ENCODE data around the gene DPF3.

Gene DPF3

GRCh38 chr14:72810201-72810600 lies 83.7 kb downstream of the DPF3 start:
- no peak for TF ChIP-seq FOXK2 (IDR thresholded peaks at IDR 0.05)
- no peak for TF ChIP-seq ZNF384 (IDR thresholded peaks at IDR 0.05)
- no peak for TF ChIP-seq NFRKB (IDR thresholded peaks at IDR 0.05)
- no peak for TF ChIP-seq FOXM1 (IDR thresholded peaks at IDR 0.05; ENCODE audit: borderline replicate concordance)
- no peak for TF ChIP-seq CTBP1 (IDR thresholded peaks at IDR 0.05; ENCODE audit: borderline replicate concordance)
- TF ChIP-seq LEF1 (IDR thresholded peaks at IDR 0.05; ENCODE audit: borderline replicate concordance) = no peak
- TF ChIP-seq PKNOX1 (IDR thresholded peaks at IDR 0.05) = no peak
- TF ChIP-seq HDGF (IDR thresholded peaks at IDR 0.05; ENCODE audit: borderline replicate concordance) = no peak
- TF ChIP-seq BHLHE40 (IDR thresholded peaks at IDR 0.05; ENCODE audit: borderline replicate concordance) = no peak
- no peak for TF ChIP-seq ARNT (IDR thresholded peaks at IDR 0.05)
- TF ChIP-seq TARDBP (IDR thresholded peaks at IDR 0.05) = no peak
- TF ChIP-seq SP1 (IDR thresholded peaks at IDR 0.05) = no peak
- no peak for TF ChIP-seq L3MBTL2 (conservative IDR thresholded peaks at IDR 0.05)
- TF ChIP-seq SUZ12 (IDR thresholded peaks at IDR 0.05) = no peak
- no peak for DNase-seq (ENCODE audit: extremely low spot score)
- POLR2A ChIA-PET = no interaction called here
- CTCF ChIA-PET = no interaction called here

- ChIA-PET POLR2A (no interaction called here), CTCF (no interaction called here)
- DNase-seq (ENCODE audit: extremely low spot score) = no peak
- TF ChIP-seq CTBP1 (IDR thresholded peaks at IDR 0.05; ENCODE audit: borderline replicate concordance) (no peak), BHLHE40 (IDR thresholded peaks at IDR 0.05; ENCODE audit: borderline replicate concordance) (no peak), FOXA1 (IDR thresholded peaks at IDR 0.05) (no peak), HDGF (IDR thresholded peaks at IDR 0.05; ENCODE audit: borderline replicate concordance) (no peak), SP1 (IDR thresholded peaks at IDR 0.05) (no peak), TARDBP (IDR thresholded peaks at IDR 0.05) (no peak)
Observed at GRCh38 chr14:72809063-72809462, 84.8 kb downstream of the DPF3 start.

GRCh38 chr14:72808564-72808963 lies 85.3 kb downstream of the DPF3 start:
- ChIA-PET CTCF (no interaction called here), POLR2A (no interaction called here)
- TF ChIP-seq L3MBTL2 (conservative IDR thresholded peaks at IDR 0.05) (no peak), BHLHE40 (IDR thresholded peaks at IDR 0.05; ENCODE audit: borderline replicate concordance) (no peak), NFRKB (IDR thresholded peaks at IDR 0.05) (no peak), ELF4 (IDR thresholded peaks at IDR 0.05) (no peak), ZNF384 (IDR thresholded peaks at IDR 0.05) (no peak), LEF1 (IDR thresholded peaks at IDR 0.05; ENCODE audit: borderline replicate concordance) (no peak), FOXK2 (IDR thresholded peaks at IDR 0.05) (no peak)
- no peak for DNase-seq (ENCODE audit: extremely low spot score)

- ChIA-PET CTCF (no interaction called here), POLR2A (no interaction called here)
- DNase-seq (ENCODE audit: extremely low spot score) = no peak
- TF ChIP-seq CTBP1 (IDR thresholded peaks at IDR 0.05; ENCODE audit: borderline replicate concordance) = no peak
- no peak for TF ChIP-seq SP1 (IDR thresholded peaks at IDR 0.05)
- no peak for TF ChIP-seq FOXA1 (IDR thresholded peaks at IDR 0.05)
- no peak for TF ChIP-seq NFRKB (IDR thresholded peaks at IDR 0.05)
- no peak for TF ChIP-seq TARDBP (IDR thresholded peaks at IDR 0.05)
- no peak for TF ChIP-seq ZNF384 (IDR thresholded peaks at IDR 0.05)
- TF ChIP-seq HDGF (IDR thresholded peaks at IDR 0.05; ENCODE audit: borderline replicate concordance) = no peak
- no peak for TF ChIP-seq FOXK2 (IDR thresholded peaks at IDR 0.05)
- no peak for TF ChIP-seq ELF4 (IDR thresholded peaks at IDR 0.05)
- no peak for TF ChIP-seq PKNOX1 (IDR thresholded peaks at IDR 0.05)
- TF ChIP-seq LEF1 (IDR thresholded peaks at IDR 0.05; ENCODE audit: borderline replicate concordance) = no peak
- TF ChIP-seq FOXM1 (IDR thresholded peaks at IDR 0.05; ENCODE audit: borderline replicate concordance) = no peak
- TF ChIP-seq ARNT (IDR thresholded peaks at IDR 0.05) = no peak
- TF ChIP-seq SUZ12 (IDR thresholded peaks at IDR 0.05) = no peak
Observed at GRCh38 chr14:72802588-72802946, 91.3 kb downstream of the DPF3 start.

GRCh38 chr14:72801836-72802587 lies 91.9 kb downstream of the DPF3 start:
- CTCF ChIA-PET = no interaction called here
- DNase-seq (ENCODE audit: extremely low spot score) = no peak
- TF ChIP-seq LEF1 (IDR thresholded peaks at IDR 0.05; ENCODE audit: borderline replicate concordance) (no peak), FOXK2 (IDR thresholded peaks at IDR 0.05) (no peak), L3MBTL2 (conservative IDR thresholded peaks at IDR 0.05) (no peak), CTBP1 (IDR thresholded peaks at IDR 0.05; ENCODE audit: borderline replicate concordance) (no peak), HDGF (IDR thresholded peaks at IDR 0.05; ENCODE audit: borderline replicate concordance) (no peak), NFRKB (IDR thresholded peaks at IDR 0.05) (no peak), ZNF384 (IDR thresholded peaks at IDR 0.05) (no peak), SP1 (IDR thresholded peaks at IDR 0.05) (no peak), BHLHE40 (IDR thresholded peaks at IDR 0.05; ENCODE audit: borderline replicate concordance) (no peak), FOXA1 (IDR thresholded peaks at IDR 0.05) (no peak), FOXM1 (IDR thresholded peaks at IDR 0.05; ENCODE audit: borderline replicate concordance) (no peak), SUZ12 (IDR thresholded peaks at IDR 0.05) (no peak), ELF4 (IDR thresholded peaks at IDR 0.05) (no peak), PKNOX1 (IDR thresholded peaks at IDR 0.05) (no peak), ARNT (IDR thresholded peaks at IDR 0.05) (no peak), TARDBP (IDR thresholded peaks at IDR 0.05) (no peak)
- POLR2A ChIA-PET = no interaction called here

GRCh38 chr14:72801381-72801812 lies 92.5 kb downstream of the DPF3 start:
- TF ChIP-seq ELF4 (IDR thresholded peaks at IDR 0.05) (no peak), FOXM1 (IDR thresholded peaks at IDR 0.05; ENCODE audit: borderline replicate concordance) (no peak), CTBP1 (IDR thresholded peaks at IDR 0.05; ENCODE audit: borderline replicate concordance) (no peak), FOXK2 (IDR thresholded peaks at IDR 0.05) (no peak), NFRKB (IDR thresholded peaks at IDR 0.05) (no peak), LEF1 (IDR thresholded peaks at IDR 0.05; ENCODE audit: borderline replicate concordance) (no peak), HDGF (IDR thresholded peaks at IDR 0.05; ENCODE audit: borderline replicate concordance) (no peak), PKNOX1 (IDR thresholded peaks at IDR 0.05) (no peak)
- ChIA-PET POLR2A (no interaction called here), CTCF (no interaction called here)
- no peak for DNase-seq (ENCODE audit: extremely low spot score)

Measured in HEK293T (cell line).